ENCODE measurements around the gene COPS7A. TPM values are rescaled to one million over a fixed set of nuclear protein-coding genes. Genes with fewer than 3 reads are reported as not detected.

COPS7A gene
- total and polyA plus RNA-seq, 7 donors = 48.6 to 69.3 (median 52.5) TPM

DNA sequence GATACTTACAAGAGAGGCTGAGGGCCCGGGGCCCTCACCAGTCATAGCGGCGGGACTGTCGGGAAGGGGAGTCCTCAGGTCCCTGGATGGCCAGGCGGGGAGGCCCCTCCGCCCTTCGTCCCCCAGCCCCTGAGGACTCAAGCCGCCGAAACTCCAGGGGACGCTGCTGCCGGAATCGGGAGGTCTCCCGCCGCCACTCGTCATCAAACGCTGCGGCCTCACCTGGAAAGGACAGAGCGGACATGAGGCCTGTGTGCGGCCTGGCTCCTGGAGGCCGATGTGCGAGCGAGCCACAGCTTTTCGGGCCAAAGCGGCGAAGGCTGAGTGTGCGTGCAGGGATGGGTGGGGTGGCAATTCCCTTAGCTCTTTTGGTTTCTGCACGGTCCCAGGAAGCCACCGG lies 24.9 kb downstream of the COPS7A start:
- intact Hi-C loops (cut with DNase I) = no loop called here
- Histone ChIP-seq H3K9me3 (no peaks in the 10 kb centered on the region), H3K4me1 (peaks cover 0 to 19% (median 14%) of the 10 kb centered on the region in 4 donors), H3K27me3 (no peaks in the 10 kb centered on the region), H3K36me3 (peaks cover 30 to 59% (median 47%) of the 10 kb centered on the region in 4 donors), H3K27ac (no peak overlapping the region), H3K4me3 (no peak overlapping the region)
- no peak for DNase-seq
- TF ChIP-seq, protein P1, sequence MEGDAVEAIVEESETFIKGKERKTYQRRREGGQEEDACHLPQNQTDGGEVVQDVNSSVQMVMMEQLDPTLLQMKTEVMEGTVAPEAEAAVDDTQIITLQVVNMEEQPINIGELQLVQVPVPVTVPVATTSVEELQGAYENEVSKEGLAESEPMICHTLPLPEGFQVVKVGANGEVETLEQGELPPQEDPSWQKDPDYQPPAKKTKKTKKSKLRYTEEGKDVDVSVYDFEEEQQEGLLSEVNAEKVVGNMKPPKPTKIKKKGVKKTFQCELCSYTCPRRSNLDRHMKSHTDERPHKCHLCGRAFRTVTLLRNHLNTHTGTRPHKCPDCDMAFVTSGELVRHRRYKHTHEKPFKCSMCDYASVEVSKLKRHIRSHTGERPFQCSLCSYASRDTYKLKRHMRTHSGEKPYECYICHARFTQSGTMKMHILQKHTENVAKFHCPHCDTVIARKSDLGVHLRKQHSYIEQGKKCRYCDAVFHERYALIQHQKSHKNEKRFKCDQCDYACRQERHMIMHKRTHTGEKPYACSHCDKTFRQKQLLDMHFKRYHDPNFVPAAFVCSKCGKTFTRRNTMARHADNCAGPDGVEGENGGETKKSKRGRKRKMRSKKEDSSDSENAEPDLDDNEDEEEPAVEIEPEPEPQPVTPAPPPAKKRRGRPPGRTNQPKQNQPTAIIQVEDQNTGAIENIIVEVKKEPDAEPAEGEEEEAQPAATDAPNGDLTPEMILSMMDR (IDR thresholded peaks at IDR 0.05) = no peak
- TF ChIP-seq POLR2AphosphoS5 (IDR thresholded peaks at IDR 0.05) (no peak), EP300 (IDR thresholded peaks at IDR 0.05) (no peak), POLR2A (IDR thresholded peaks at IDR 0.05) (no peak)
- 94 to 96% methylated on average over 28 of the region's 28 CpGs for WGBS, 2 donors

DNA sequence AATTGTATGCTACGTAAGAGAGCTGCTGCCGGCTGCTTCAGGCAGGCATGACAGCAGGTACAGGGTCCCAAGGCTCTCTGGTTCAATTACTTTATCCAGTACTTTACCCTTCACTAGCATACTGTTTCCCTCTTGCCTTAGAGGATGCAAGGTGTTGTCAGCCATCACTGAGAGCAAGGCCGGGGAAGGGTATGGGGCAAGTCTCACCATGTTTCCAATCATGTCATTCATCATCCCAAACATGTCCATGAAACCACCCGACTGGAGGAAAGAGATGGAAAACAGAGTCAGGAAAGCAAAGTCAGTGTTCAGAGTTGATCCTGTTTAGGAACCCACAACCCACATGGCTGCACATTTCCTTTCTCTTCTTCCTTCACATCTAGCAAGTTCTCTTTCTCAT lies 26.7 kb downstream of the COPS7A start:
- H3K4me3 ChIP-seq = no peak overlapping the region
- peaks cover 0 to 24% (median 19%) of the 10 kb centered on the region in 4 donors for H3K4me1 ChIP-seq
- H3K27me3 ChIP-seq = no peaks in the 10 kb centered on the region
- WGBS, 2 donors = 93 to 95% methylated on average over 4 of the region's 4 CpGs
- no peak overlapping the region for H3K27ac ChIP-seq
- DNase-seq = no peak
- TF ChIP-seq EP300 (IDR thresholded peaks at IDR 0.05) = no peak
- TF ChIP-seq POLR2A (IDR thresholded peaks at IDR 0.05) = no peak
- TF ChIP-seq, protein P1 (IDR thresholded peaks at IDR 0.05) = no peak
- TF ChIP-seq POLR2AphosphoS5 (IDR thresholded peaks at IDR 0.05) = no peak
- no peaks in the 10 kb centered on the region for H3K9me3 ChIP-seq
- peaks cover 30 to 59% (median 47%) of the 10 kb centered on the region in 4 donors for H3K36me3 ChIP-seq
- intact Hi-C loops (cut with DNase I) = no loop called here

DNA sequence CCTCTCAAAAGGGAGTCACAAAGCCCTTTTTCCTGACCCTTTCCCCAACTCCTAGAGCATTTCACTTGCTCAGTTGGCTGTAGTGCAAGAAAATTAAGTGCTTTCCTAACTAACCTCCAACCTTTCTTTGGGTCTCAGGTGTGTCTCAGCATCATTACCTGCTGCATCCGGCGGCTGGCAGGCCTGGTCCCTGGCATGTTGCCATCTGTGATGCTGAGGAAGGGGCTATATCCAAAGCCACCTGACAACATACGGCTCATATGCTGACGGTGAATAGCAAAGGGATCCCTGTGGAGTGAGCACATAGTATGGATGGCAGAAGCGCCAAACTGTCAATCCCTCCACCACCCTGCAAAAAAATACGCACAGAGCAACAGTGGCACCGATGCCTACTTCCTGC lies 27.9 kb downstream of the COPS7A start:
- H3K4me3 ChIP-seq = peak overlapping the region in 3 of 4 donors; percentile 90 to 92 (median 90)
- no peaks in the 10 kb centered on the region for H3K27me3 ChIP-seq
- peak overlapping the region; percentile 98 to 99 (median 99) for H3K27ac ChIP-seq
- peaks cover 0 to 24% (median 19%) of the 10 kb centered on the region in 4 donors for H3K4me1 ChIP-seq
- no peaks in the 10 kb centered on the region for H3K9me3 ChIP-seq
- WGBS, 2 donors = 75 to 90% methylated on average over 7 of the region's 7 CpGs
- TF ChIP-seq POLR2AphosphoS5 (IDR thresholded peaks at IDR 0.05) (no peak), POLR2A (IDR thresholded peaks at IDR 0.05) (no peak), EP300 (IDR thresholded peaks at IDR 0.05) (no peak)
- TF ChIP-seq, protein P1 (IDR thresholded peaks at IDR 0.05) = no peak
- peaks cover 30 to 51% (median 46%) of the 10 kb centered on the region in 4 donors for H3K36me3 ChIP-seq
- DNase-seq = no peak
- intact Hi-C loops (cut with DNase I) = no loop called here

DNA sequence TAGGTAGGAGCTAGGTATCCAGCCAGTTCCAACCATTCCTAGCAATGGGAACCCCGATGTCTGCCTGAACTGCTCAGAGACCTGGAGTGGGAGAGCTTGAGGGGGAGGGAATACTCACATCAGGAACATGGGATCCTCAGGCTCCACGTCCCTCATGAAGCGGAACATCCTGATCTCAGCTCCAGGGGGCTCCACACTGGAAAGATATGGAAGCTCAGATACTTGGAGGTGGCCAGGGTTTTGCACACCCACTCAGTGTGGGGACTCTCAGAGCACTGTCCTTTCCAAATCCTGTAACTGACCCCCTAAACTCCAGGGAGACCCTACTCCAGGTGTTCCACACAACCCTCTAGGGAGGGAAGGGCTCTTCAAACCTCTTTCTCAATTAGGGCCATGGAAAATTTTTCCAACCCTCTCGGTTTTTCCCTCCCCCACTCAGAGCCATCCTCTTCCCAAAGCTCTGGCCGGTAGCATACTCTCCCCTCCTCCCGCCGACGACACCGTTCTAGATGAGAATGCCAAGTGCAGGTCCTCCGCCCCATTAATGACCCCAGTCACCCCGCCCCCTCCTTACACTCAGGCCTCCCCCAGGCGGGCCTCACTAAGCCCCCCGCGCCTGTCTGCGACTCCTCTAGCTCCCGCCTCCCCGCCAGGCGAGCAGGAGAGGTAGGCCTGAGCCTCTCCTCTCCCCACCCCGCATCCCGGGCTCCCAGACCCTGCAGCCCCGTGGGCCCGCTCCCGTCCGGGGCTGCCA lies 28.5 kb downstream of the COPS7A start:
- peak overlapping the region; percentile 98 to 99 (median 99) for H3K27ac ChIP-seq
- TF ChIP-seq, protein P1 (IDR thresholded peaks at IDR 0.05) = peak in 2 of 4 experiments; percentile 28 to 39
- no peak for TF ChIP-seq EP300 (IDR thresholded peaks at IDR 0.05)
- H3K36me3 ChIP-seq = peaks cover 30 to 46% (median 45%) of the 10 kb centered on the region in 4 donors
- DNase-seq = peak; percentile 82
- H3K4me1 ChIP-seq = peaks cover 0 to 24% (median 19%) of the 10 kb centered on the region in 4 donors
- WGBS, 2 donors = 5 to 8% methylated on average over 24 of the region's 24 CpGs
- peak overlapping the region; percentile 90 to 96 (median 91) for H3K4me3 ChIP-seq
- H3K27me3 ChIP-seq = no peaks in the 10 kb centered on the region
- intact Hi-C loops (cut with DNase I) = no loop called here
- H3K9me3 ChIP-seq = no peaks in the 10 kb centered on the region

Data from sigmoid colon (tissue), 7 donors.